Sigmoid colon (tissue), 7 donors: ENCODE measurements around the gene CPEB3. TPM values are rescaled to one million over a fixed set of nuclear protein-coding genes. Genes with fewer than 3 reads are reported as not detected.

Source experiments
- DNase-seq: peaks from one replicate; pipeline ENCODE4 v3.0.0-alpha.2; 2019
- H3K27ac ChIP-seq, 4 donors: fragments of 200-600 bp; sonication (generic); one replicate each; pipeline ENCODE4 v1.5.1; 2016 to 2019; ENCODE audit warnings: mild to moderate bottlenecking in 1 of 4
- H3K27me3 ChIP-seq, 3 donors: fragments of 200-600 bp; sonication (generic); one replicate each; pipeline ENCODE4 v1.5.1; 2019; ENCODE audit warnings: mild to moderate bottlenecking in 1 of 3
- H3K36me3 ChIP-seq, 4 donors: fragments of 200-600 bp; sonication (generic); one replicate each; pipeline ENCODE4 v1.5.1; 2016 to 2019
- H3K4me1 ChIP-seq, 4 donors: fragments of 200-600 bp; sonication (generic); one replicate each; pipeline ENCODE4 v1.5.1; 2017 to 2019
- H3K4me3 ChIP-seq, 4 donors: fragments of 200-600 bp; sonication (generic); one replicate each; pipeline ENCODE4 v1.5.1; 2017 to 2019; ENCODE audit warnings: mild to moderate bottlenecking in 2 of 4, moderate library complexity in 1 of 4
- H3K9me3 ChIP-seq, 4 donors: fragments of 200-600 bp in 3 of 4; sonication (generic) in 3 of 4; one replicate each; pipeline versions ENCODE4 v1.5.1 to v1.6.1; 2013 to 2019
- CTCF ChIP-seq, 4 experiments: fragments of 450-650 bp in 3 of 4; fragments of 200-600 bp in 1 of 4; IDR thresholded peaks; one replicate each; pipeline ENCODE4 v1.5.1; 2016 to 2019; ENCODE audit warnings: antibody characterized with exemption in 4 of 4, mild to moderate bottlenecking in 3 of 4, moderate library complexity in 2 of 4
- EP300 ChIP-seq, 4 donors: sonication (generic); formaldehyde crosslinking; IDR thresholded peaks; one replicate each; pipeline ENCODE4 v1.6.1; 2017; ENCODE audit warnings: antibody characterized with exemption in 4 of 4
- POLR2A ChIP-seq, 2 donors: fragments of 450-650 bp; IDR thresholded peaks; one replicate each; pipeline ENCODE4 v1.6.1; 2016; ENCODE audit warnings: antibody characterized with exemption in 2 of 2, mild to moderate bottlenecking in 2 of 2, moderate library complexity in 2 of 2
- POLR2AphosphoS5 ChIP-seq, 4 donors: sonication (generic); formaldehyde crosslinking; IDR thresholded peaks; one replicate each; pipeline ENCODE4 v1.6.1; 2017; ENCODE audit warnings: antibody characterized with exemption in 4 of 4
- WGBS, 2 donors: extraction: QIAGEN DNeasy Blood & Tissue Kit; methylation state at CpG; one replicate each; pipeline ENCODE4 v1.1.7; 2013; 5-methylcytosine and 5-hydroxymethylcytosine counted together
- intact Hi-C: fragments of 100-400 bp; cut with DNase I; formaldehyde crosslinking; loops from one replicate; pipeline ENCODE4 v1.15.1; 2023
- polyA plus RNA-seq, 3 donors: library from polyadenylated mRNA; stranded (reverse); fragments of 200-250 nt; gene quantifications; one replicate each; pipeline ENCODE4 v1.2.3, GENCODE V29; 2013
- total RNA-seq, 4 donors: library from RNA; depleted of rRNA; stranded (reverse); fragments of >200 nt; gene quantifications; one replicate each; pipeline ENCODE4 v1.1.0, GENCODE V29; 2016
- donor health status: healthy with polysubstance abuse.
- donor health status: Bipolar disorder and iron deficiency.
- donor health status: healthy.

Gene CPEB3
- total and polyA plus RNA-seq, 7 donors = 1.6 to 7.7 (median 6.6) TPM

GRCh38 chr10:92323079-92323478, 32.2 kb upstream of the CPEB3 start:
- H3K36me3 ChIP-seq = peaks cover 0 to 13% (median 0%) of the 10 kb centered on the region in 4 donors
- WGBS, 2 donors = 91 to 93% methylated on average over 2 of the region's 2 CpGs

GRCh38 chr10:92316610-92317009, 25.7 kb upstream of the CPEB3 start:
- WGBS, 2 donors = 90 to 91% methylated on average over 2 of the region's 2 CpGs
- intact Hi-C loops = no loop called here
- Histone ChIP-seq H3K27me3 (no peaks in the 10 kb centered on the region), H3K36me3 (peaks cover 0 to 30% (median 0%) of the 10 kb centered on the region in 4 donors), H3K27ac (no peak overlapping the region), H3K4me3 (no peak overlapping the region), H3K4me1 (no peaks in the 10 kb centered on the region), H3K9me3 (no peaks in the 10 kb centered on the region)
- DNase-seq = no peak
- TF ChIP-seq CTCF (IDR thresholded peaks at IDR 0.05) = no peak
- no peak for TF ChIP-seq POLR2A (IDR thresholded peaks at IDR 0.05)
- TF ChIP-seq POLR2AphosphoS5 (IDR thresholded peaks at IDR 0.05) = no peak
- TF ChIP-seq EP300 (IDR thresholded peaks at IDR 0.05) = no peak

More at GRCh38 chr10:92323079-92323478, 32.2 kb upstream of the CPEB3 start:
- H3K27me3 ChIP-seq = no peaks in the 10 kb centered on the region
- no peaks in the 10 kb centered on the region for H3K9me3 ChIP-seq
- H3K4me3 ChIP-seq = no peak overlapping the region
- H3K4me1 ChIP-seq = no peaks in the 10 kb centered on the region
- no peak for DNase-seq
- H3K27ac ChIP-seq = no peak overlapping the region
- TF ChIP-seq POLR2A (IDR thresholded peaks at IDR 0.05) = no peak
- TF ChIP-seq CTCF (IDR thresholded peaks at IDR 0.05) = no peak
- intact Hi-C loops = no loop called here

- Histone ChIP-seq H3K4me1 (no peaks in the 10 kb centered on the region), H3K27me3 (no peaks in the 10 kb centered on the region), H3K27ac (no peak overlapping the region), H3K4me3 (no peak overlapping the region), H3K9me3 (no peaks in the 10 kb centered on the region), H3K36me3 (peaks cover 0 to 34% (median 0%) of the 10 kb centered on the region in 4 donors)
- intact Hi-C loops = no loop called here
- no peak for DNase-seq
- 97% methylated on average over 3 of the region's 3 CpGs for WGBS, 2 donors
- TF ChIP-seq CTCF (IDR thresholded peaks at IDR 0.05) (no peak), POLR2A (IDR thresholded peaks at IDR 0.05) (no peak), EP300 (IDR thresholded peaks at IDR 0.05) (no peak), POLR2AphosphoS5 (IDR thresholded peaks at IDR 0.05) (no peak)
Measured at GRCh38 chr10:92313750-92314149, 22.9 kb upstream of the CPEB3 start.

- intact Hi-C loops = no loop called here
- H3K4me1 ChIP-seq = peaks cover 0 to 6% (median 0%) of the 10 kb centered on the region in 4 donors
- WGBS, 2 donors = 78 to 86% methylated on average over 1 of the region's 1 CpG
- TF ChIP-seq POLR2A (IDR thresholded peaks at IDR 0.05) (no peak), CTCF (IDR thresholded peaks at IDR 0.05) (no peak), EP300 (IDR thresholded peaks at IDR 0.05) (no peak), POLR2AphosphoS5 (IDR thresholded peaks at IDR 0.05) (no peak)
- peaks cover 0 to 21% (median 0%) of the 10 kb centered on the region in 4 donors for H3K36me3 ChIP-seq
- no peak overlapping the region for H3K4me3 ChIP-seq
- H3K27me3 ChIP-seq = no peaks in the 10 kb centered on the region
- no peak overlapping the region for H3K27ac ChIP-seq
- no peaks in the 10 kb centered on the region for H3K9me3 ChIP-seq
- no peak for DNase-seq
Measured at GRCh38 chr10:92309272-92309671, 18.4 kb upstream of the CPEB3 start.
